Adrenal gland (tissue), 12 donors: ENCODE measurements around the gene HOXD9. TPM values are rescaled to one million over a fixed set of nuclear protein-coding genes. Genes with fewer than 3 reads are reported as not detected.

Experiments used
- DNase-seq, 7 donors: peaks; one replicate each; pipeline ENCODE4 v3.0.0-alpha.2; 2019 to 2020
- H3K27ac ChIP-seq, 5 donors: fragments of 200-600 bp; sonication (generic) in 4 of 5; 1 replicate in 3 of 5; 2 replicates in 2 of 5; pipeline versions ENCODE4 v1.5.1 to v1.8.0; 2016 to 2020; ENCODE audit warnings: mild to moderate bottlenecking in 1 of 5
- H3K27me3 ChIP-seq: fragments of 200-600 bp; 2 replicates; pipeline ENCODE4 v1.8.0; 2021
- H3K36me3 ChIP-seq, 2 donors: fragments of 200-600 bp; replicated peaks in 1 of 2; 1 replicate in 1 of 2; 2 replicates in 1 of 2; pipeline versions ENCODE4 v1.5.1 to v1.8.0; 2018 to 2022
- H3K4me1 ChIP-seq, 2 donors: fragments of 200-600 bp; replicated peaks in 1 of 2; 1 replicate in 1 of 2; 2 replicates in 1 of 2; pipeline versions ENCODE4 v1.5.1 to v1.8.0; 2018 to 2021
- H3K4me3 ChIP-seq, 4 donors: fragments of 200-600 bp; sonication (generic) in 3 of 4; one replicate each; pipeline ENCODE4 v1.5.1; 2016 to 2018
- H3K9me3 ChIP-seq, 3 donors: fragments of 200-600 bp; sonication (generic) in 1 of 3; replicated peaks in 1 of 3; 1 replicate in 2 of 3; 2 replicates in 1 of 3; pipeline versions ENCODE4 v1.5.1 to v1.8.0; 2016 to 2021
- POLR2A ChIP-seq, 2 donors: fragments of 450-650 bp; IDR thresholded peaks; one replicate each; pipeline ENCODE4 v1.6.1; 2017; ENCODE audit warnings: antibody characterized with exemption in 2 of 2, mild to moderate bottlenecking in 2 of 2, moderate library complexity in 1 of 2
- WGBS, 4 donors: extraction: QIAGEN DNeasy Blood & Tissue Kit in 2 of 4; methylation state at CpG; one replicate each; pipeline versions ENCODE4 v1.1.5 to v1.1.7; 2013 to 2017; 5-methylcytosine and 5-hydroxymethylcytosine counted together
- intact Hi-C, 2 donors: fragments of 100-400 bp; cut with DNase I; formaldehyde crosslinking; loops; one replicate each; pipeline versions ENCODE4 v1.14.1 to v1.15.0; 2022 to 2023
- polyA plus RNA-seq, 3 donors: library from polyadenylated mRNA; stranded (reverse); fragments of 200-250 nt in 2 of 3; fragments of 350-450 nt in 1 of 3; fragmentation: Illumina TruSeq in 1 of 3; extraction: RNeasy Lipid Tissue Mini Kit (QIAGEN cat#74804) in 1 of 3; gene quantifications; one replicate each; pipeline ENCODE4 v1.2.3, GENCODE V29; 2013 to 2014
- total RNA-seq, 9 donors: library from RNA; depleted of rRNA in 4 of 9; stranded (reverse); fragments of >200 nt in 4 of 9; fragments of 120-200 nt in 1 of 9; fragmentation: NEBNext Ultra II Directional in 1 of 9; extraction: Animal tissue kit (Norgen Biotek cat#: 25700) in 1 of 9; gene quantifications; one replicate each; pipeline versions ENCODE4 v1.1.0 to v1.2.4, GENCODE V29; 2013 to 2023
- TF ChIP-seq, protein P1 (sequence below), 6 experiments: fragments of 450-650 bp in 4 of 6; fragments of 200-600 bp in 2 of 6; sonication (generic) in 1 of 6; IDR thresholded peaks; 1 replicate in 5 of 6; 2 replicates in 1 of 6; pipeline versions ENCODE4 v1.5.1 to v1.8.0; 2016 to 2021; ENCODE audit warnings: antibody characterized with exemption in 6 of 6, mild to moderate bottlenecking in 2 of 6, moderate library complexity in 1 of 6
- donor health status: healthy with polysubstance abuse.
- donor health status: Bipolar disorder and iron deficiency.
- donor health status: DM: yes; HTN: yes; CAD: no.
- donor health status: DM: no; HTN: no; CAD: no.
- donor health status: DM: no; HTN: no; CAD: no.
- donor health status: DM: yes; HTN: yes; CAD: no.

The HOXD9 gene
- total and polyA plus RNA-seq, 12 donors, result 2.4 to 35.6 (median 7.5) TPM

DNA sequence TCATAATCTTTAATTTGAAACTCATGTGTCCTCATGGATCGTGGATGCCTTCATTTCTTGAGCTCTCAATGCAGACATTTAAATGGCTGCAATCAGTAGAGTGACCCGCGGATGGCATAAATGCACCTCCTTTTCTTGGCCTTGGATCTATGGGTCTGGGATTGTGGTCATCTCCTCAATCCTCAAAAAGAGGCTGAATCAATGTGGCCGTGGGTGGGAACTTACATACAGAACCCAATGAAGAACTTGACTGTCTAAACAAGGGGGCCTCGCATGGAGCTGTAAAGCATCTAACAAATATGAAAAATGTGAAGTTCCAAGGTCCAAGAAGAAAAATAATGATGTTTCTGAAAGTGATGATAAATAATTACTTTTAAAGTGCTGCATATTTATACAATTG is 27.1 kb upstream of the HOXD9 start:
- no peak for DNase-seq
- intact Hi-C loops, result loop anchor here in 1 of 2 donors (10.0 kb wide), 1 partner anchor 841 kb away; no protein-coding TSS in a partner anchor
- TF ChIP-seq, protein P1, sequence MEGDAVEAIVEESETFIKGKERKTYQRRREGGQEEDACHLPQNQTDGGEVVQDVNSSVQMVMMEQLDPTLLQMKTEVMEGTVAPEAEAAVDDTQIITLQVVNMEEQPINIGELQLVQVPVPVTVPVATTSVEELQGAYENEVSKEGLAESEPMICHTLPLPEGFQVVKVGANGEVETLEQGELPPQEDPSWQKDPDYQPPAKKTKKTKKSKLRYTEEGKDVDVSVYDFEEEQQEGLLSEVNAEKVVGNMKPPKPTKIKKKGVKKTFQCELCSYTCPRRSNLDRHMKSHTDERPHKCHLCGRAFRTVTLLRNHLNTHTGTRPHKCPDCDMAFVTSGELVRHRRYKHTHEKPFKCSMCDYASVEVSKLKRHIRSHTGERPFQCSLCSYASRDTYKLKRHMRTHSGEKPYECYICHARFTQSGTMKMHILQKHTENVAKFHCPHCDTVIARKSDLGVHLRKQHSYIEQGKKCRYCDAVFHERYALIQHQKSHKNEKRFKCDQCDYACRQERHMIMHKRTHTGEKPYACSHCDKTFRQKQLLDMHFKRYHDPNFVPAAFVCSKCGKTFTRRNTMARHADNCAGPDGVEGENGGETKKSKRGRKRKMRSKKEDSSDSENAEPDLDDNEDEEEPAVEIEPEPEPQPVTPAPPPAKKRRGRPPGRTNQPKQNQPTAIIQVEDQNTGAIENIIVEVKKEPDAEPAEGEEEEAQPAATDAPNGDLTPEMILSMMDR (IDR thresholded peaks at IDR 0.05), result no peak
- WGBS, 4 donors, result 16 to 22% (median 17%) methylated on average over 5 of the region's 5 CpGs
- no peak overlapping the region for H3K4me3 ChIP-seq
- no peaks in the 10 kb centered on the region for H3K9me3 ChIP-seq
- H3K4me1 ChIP-seq, result peaks cover 0 to 25% of the 10 kb centered on the region in 2 donors
- H3K27ac ChIP-seq, result no peak overlapping the region
- H3K27me3 ChIP-seq, result peaks cover 99% of the 10 kb centered on the region
- H3K36me3 ChIP-seq, result no peaks in the 10 kb centered on the region

GRCh38 chr2:176096243-176096985 is 26.1 kb upstream of the HOXD9 start:
- Histone ChIP-seq H3K4me3 (peak overlapping the region in 1 of 4 donors; percentile 35), H3K9me3 (no peaks in the 10 kb centered on the region), H3K27ac (no peak overlapping the region), H3K4me1 (peaks cover 0 to 25% of the 10 kb centered on the region in 2 donors), H3K36me3 (no peaks in the 10 kb centered on the region), H3K27me3 (peaks cover 99% of the 10 kb centered on the region)
- intact Hi-C loops, result loop anchor here in 1 of 2 donors (10.0 kb wide), 1 partner anchor 842 kb away; no protein-coding TSS in a partner anchor
- 17 to 18% (median 17%) methylated on average over 16 of the region's 16 CpGs for WGBS, 4 donors
- TF ChIP-seq, protein P1 (IDR thresholded peaks at IDR 0.05), result no peak
- TF ChIP-seq POLR2A (IDR thresholded peaks at IDR 0.05), result no peak
- DNase-seq, result no peak

DNA sequence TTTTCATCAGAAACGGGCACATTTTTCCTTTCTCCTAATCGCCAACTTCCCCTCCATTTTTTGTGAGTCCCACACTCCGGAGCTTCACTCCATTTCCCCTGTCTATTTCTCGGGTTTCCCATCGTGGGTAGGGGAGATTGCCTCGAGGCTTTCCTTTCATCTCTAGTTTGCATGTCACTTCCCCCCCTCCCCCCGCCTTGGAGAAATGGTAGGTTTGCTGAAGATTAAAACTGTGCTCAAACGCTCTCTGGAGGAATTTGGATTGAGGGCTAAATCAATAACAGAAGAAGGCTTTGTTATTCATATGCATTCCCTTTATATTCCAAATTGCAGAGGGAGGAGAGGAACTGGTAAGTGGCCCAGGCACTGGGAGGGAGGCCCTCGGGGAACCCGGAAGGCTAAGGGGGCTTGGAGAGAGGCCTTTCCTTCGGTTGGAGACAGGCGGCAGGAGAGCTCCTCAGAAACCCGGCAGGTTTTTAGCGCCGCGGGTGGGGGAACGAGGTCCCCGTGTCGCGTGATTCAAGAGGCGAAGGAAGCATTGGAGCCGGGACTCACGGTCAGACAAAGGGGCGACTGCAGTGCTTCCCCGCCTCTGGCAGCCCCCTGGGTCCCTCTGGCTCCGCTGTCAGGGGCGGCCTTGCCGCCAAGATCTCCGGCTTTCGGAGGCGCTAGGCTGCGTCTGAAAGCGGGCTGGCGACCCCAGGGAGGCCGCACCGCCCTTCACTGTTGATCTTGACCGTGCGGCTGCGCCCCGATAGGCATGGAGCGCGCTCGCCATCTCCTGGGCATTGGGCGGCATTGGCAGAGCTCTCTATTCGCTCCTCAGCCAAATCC is 25.3 kb upstream of the HOXD9 start:
- Histone ChIP-seq H3K36me3 (no peaks in the 10 kb centered on the region), H3K27ac (no peak overlapping the region), H3K4me3 (peak overlapping the region in 1 of 4 donors; percentile 35), H3K9me3 (no peaks in the 10 kb centered on the region), H3K27me3 (peaks cover 99% of the 10 kb centered on the region), H3K4me1 (peaks cover 0 to 25% of the 10 kb centered on the region in 2 donors)
- no peak for TF ChIP-seq POLR2A (IDR thresholded peaks at IDR 0.05)
- TF ChIP-seq, protein P1 (IDR thresholded peaks at IDR 0.05), result peak; percentile 58 to 90 (median 70)
- WGBS, 4 donors, result 2 to 5% (median 3%) methylated on average over 16 to 45 of the region's 45 CpGs
- DNase-seq, result peak; percentile 42 to 77 (median 65)
- intact Hi-C loops, result loop anchor here in 1 of 2 donors (10.0 kb wide), 1 partner anchor 842 kb away; no protein-coding TSS in a partner anchor

GRCh38 chr2:176097820-176098365 is 24.6 kb upstream of the HOXD9 start:
- TF ChIP-seq, protein P1 (IDR thresholded peaks at IDR 0.05), result no peak
- TF ChIP-seq POLR2A (IDR thresholded peaks at IDR 0.05), result no peak
- H3K4me1 ChIP-seq, result peaks cover 0 to 19% of the 10 kb centered on the region in 2 donors
- H3K4me3 ChIP-seq, result no peak overlapping the region
- 4 to 6% (median 5%) methylated on average over 18 of the region's 18 CpGs for WGBS, 4 donors
- H3K27me3 ChIP-seq, result peaks cover 99% of the 10 kb centered on the region
- no peak for DNase-seq
- intact Hi-C loops, result loop anchor here in 1 of 2 donors (10.0 kb wide), 1 partner anchor 843 kb away; no protein-coding TSS in a partner anchor
- H3K9me3 ChIP-seq, result no peaks in the 10 kb centered on the region
- no peak overlapping the region for H3K27ac ChIP-seq
- H3K36me3 ChIP-seq, result no peaks in the 10 kb centered on the region
